GM18870 (cell line): ENCODE measurements around the gene CSKMT.

Experiments
- ATAC-seq: cut with Tn5 transposase; IDR thresholded peaks from one replicate; pipeline ENCODE4 v1.9.1; 2021; ENCODE audit warnings: moderate library complexity; ENCODE audit not compliant: unreplicated experiment

CSKMT gene

GRCh38 chr11:62715150-62716130 lies 50.3 kb downstream of the CSKMT start:
- ATAC-seq = no peak

GRCh38 chr11:62716206-62716605 lies 51.1 kb downstream of the CSKMT start:
- ATAC-seq = no peak

- ATAC-seq = no peak
These were observed 51.7 kb downstream of the CSKMT start for GRCh38 chr11:62716816-62717215.
